Astrocyte of the spinal cord (primary cell): ENCODE data around the gene ALDH3B2.
"Not testable (repeated sequence)": the region's sequence is repeated elsewhere in the genome, so short reads cannot be mapped to it uniquely, and the experiment has no call there.

Experiments
- DNase-seq: peaks from one replicate; pipeline ENCODE4 v3.0.0; 2011; ENCODE audit warnings: low read depth, low spot score
- H3K4me3 ChIP-seq: 2 replicates; pipeline ENCODE4 v1.5.1; 2011; ENCODE audit warnings: low read depth, mild to moderate bottlenecking, low read length, moderate library complexity
- CTCF ChIP-seq: IDR thresholded peaks from 2 replicates; pipeline ENCODE4 v1.5.1; 2012; ENCODE audit warnings: low read depth, mild to moderate bottlenecking, low read length, inconsistent platforms
- in situ Hi-C: cut with HindIII; loops from 2 replicates; pipeline ENCODE4 v1.10.0; 2017; ENCODE audit warnings: low sequenced_read_pairs

Gene ALDH3B2

GRCh38 chr11:67674442-67674871 lies at the start of gene ALDH3B2:
TSS of gene ALDH3B2 (minus strand) at chr11:67674623. CDS start at chr11:67666935, 7,688 bp downstream.
- in situ Hi-C loops = no loop called here
- H3K4me3 ChIP-seq = no peak within 1 kb of the TSS
- DNase-seq = no peak
- no peak for TF ChIP-seq CTCF

GRCh38 chr11:67723036-67723435 lies 48.6 kb upstream of the ALDH3B2 start:
- H3K4me3 ChIP-seq, in situ Hi-C loops, DNase-seq: not testable (repeated sequence)

- H3K4me3 ChIP-seq, in situ Hi-C loops, DNase-seq: not testable (repeated sequence)
Measured at GRCh38 chr11:67716226-67716625, 41.8 kb upstream of the ALDH3B2 start.

GRCh38 chr11:67715801-67716200 lies 41.4 kb upstream of the ALDH3B2 start:
- DNase-seq, in situ Hi-C loops, H3K4me3 ChIP-seq: not testable (repeated sequence)

GRCh38 chr11:67713892-67714509 lies 39.6 kb upstream of the ALDH3B2 start:
- TF ChIP-seq CTCF = peak; percentile 13
- in situ Hi-C loops, DNase-seq, H3K4me3 ChIP-seq: not testable (repeated sequence)

GRCh38 chr11:67711676-67712075 lies 37.3 kb upstream of the ALDH3B2 start:
- H3K4me3 ChIP-seq, in situ Hi-C loops, DNase-seq: not testable (repeated sequence)

- DNase-seq, H3K4me3 ChIP-seq, in situ Hi-C loops: not testable (repeated sequence)
Measured at GRCh38 chr11:67711212-67711611, 36.8 kb upstream of the ALDH3B2 start.

- in situ Hi-C loops, DNase-seq, H3K4me3 ChIP-seq: not testable (repeated sequence)
Measured at GRCh38 chr11:67709806-67710205, 35.4 kb upstream of the ALDH3B2 start.

- in situ Hi-C loops = no loop called here
- no peak overlapping the region for H3K4me3 ChIP-seq
- no peak for DNase-seq
- TF ChIP-seq CTCF = no peak
Measured at GRCh38 chr11:67705264-67705663, 30.8 kb upstream of the ALDH3B2 start.

GRCh38 chr11:67704524-67704923 lies 30.1 kb upstream of the ALDH3B2 start:
- no peak for TF ChIP-seq CTCF
- in situ Hi-C loops = no loop called here
- no peak overlapping the region for H3K4me3 ChIP-seq
- no peak for DNase-seq

- DNase-seq, in situ Hi-C loops, H3K4me3 ChIP-seq: not testable (repeated sequence)
Measured at GRCh38 chr11:67703709-67704108, 29.3 kb upstream of the ALDH3B2 start.
